ENCODE results near the gene ABCA6.
"Not testable (repeated sequence)": the region's sequence is repeated elsewhere in the genome, so short reads cannot be mapped to it uniquely, and the experiment has no call there.

The ABCA6 gene

DNA sequence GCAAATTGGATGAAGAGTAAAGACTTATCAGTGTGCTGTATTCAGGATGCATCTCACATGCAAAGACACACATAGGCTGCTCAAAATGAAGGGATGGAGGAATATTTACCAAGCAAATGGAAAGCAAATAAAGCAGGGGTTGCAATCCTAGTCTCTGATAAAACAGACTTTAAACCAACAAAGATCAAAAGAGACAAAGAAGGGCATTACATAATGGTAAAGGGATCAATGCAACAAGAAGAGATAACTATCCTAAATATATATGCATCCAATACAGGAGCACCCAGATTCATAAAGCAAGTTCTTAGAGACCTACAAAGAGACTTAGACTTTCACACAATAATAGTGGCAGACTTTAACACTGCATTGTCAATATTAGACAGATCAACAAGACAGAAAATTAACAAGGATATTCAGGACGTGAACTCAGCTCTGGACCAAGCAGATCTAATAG, 68.9 kb downstream of the ABCA6 start:
- not testable (repeated sequence) for H3K36me3 ChIP-seq (ENCODE audit: control insufficient read depth, insufficient read depth, low read length); H3K9ac ChIP-seq (ENCODE audit: low read length); H3K27ac ChIP-seq (ENCODE audit: low read depth, low read length); H3K4me3 ChIP-seq (ENCODE audit: low read depth, low read length); H3K9me3 ChIP-seq (ENCODE audit: control insufficient read depth, insufficient read depth, low read depth, low read length); H3K27me3 ChIP-seq (ENCODE audit: control insufficient read depth, insufficient read depth, low read length)
- peaks cover 12% of the 10 kb centered on the region for H3K4me1 ChIP-seq (ENCODE audit: control insufficient read depth, insufficient read depth, low read length)

DNA sequence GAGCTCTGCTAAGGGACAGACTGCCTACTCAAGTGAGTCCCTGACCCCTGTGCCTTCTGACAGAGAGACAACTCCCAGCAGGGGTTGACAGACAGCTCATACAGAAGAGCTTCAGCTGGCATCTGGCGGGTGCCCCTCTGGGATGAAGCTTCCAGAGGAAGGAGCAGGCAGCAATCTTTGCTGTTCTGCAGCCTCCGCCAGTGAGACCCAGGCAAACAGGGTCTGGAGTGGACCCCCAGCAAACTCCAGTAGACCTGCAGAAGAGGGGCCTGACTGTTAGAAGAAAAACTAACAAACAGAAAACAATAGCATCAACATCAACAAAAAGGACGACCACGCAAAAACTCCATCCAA, 70.5 kb downstream of the ABCA6 start:
- not testable (repeated sequence) for H3K9me3 ChIP-seq (ENCODE audit: control insufficient read depth, insufficient read depth, low read depth, low read length); H3K36me3 ChIP-seq (ENCODE audit: control insufficient read depth, insufficient read depth, low read length); H3K9ac ChIP-seq (ENCODE audit: low read length); H3K27me3 ChIP-seq (ENCODE audit: control insufficient read depth, insufficient read depth, low read length); H3K27ac ChIP-seq (ENCODE audit: low read depth, low read length); H3K4me3 ChIP-seq (ENCODE audit: low read depth, low read length)
- H3K4me1 ChIP-seq (ENCODE audit: control insufficient read depth, insufficient read depth, low read length) = peaks cover 12% of the 10 kb centered on the region

DNA sequence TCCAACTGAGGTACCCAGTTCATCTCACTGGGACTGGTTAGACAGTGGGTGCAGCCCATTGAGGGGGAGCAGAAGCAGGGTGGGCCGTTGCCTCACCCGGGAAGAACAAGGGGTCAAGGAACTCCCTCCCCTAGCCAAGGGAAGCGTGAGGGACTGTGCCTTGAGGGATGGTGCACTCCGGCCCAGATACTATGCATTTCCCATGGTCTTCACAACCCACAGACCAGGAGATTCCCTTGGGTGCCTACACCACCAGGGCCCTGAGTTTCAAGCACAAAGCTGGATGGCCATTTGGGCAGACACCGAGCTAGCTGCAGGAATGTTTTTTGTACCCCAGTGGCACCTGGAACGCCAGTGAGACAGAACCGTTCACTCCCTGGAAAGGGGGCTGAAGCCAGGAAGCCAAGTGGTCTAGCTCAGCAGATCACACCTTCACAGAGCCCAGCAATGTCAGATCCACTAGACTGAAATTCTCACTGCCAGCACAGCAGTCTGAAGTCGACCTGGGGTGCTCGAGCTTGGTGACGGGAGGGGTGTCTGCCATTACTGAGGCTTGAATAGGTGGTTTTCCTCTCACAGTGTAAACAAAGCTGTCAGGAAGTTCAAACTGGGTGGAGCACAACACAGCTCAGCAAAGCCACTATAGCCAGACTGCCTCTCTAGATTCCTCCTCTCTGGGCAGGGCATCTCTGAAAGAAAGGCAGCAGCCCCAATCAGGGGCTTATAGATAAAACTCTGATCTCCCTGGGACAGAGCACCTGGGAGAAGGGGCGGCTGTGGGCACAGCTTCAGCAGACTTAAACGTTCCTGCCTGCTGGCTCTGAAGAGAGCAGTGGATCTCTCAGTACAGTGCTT, 71.1 kb downstream of the ABCA6 start:
- not testable (repeated sequence) for H3K9ac ChIP-seq (ENCODE audit: low read length); H3K27me3 ChIP-seq (ENCODE audit: control insufficient read depth, insufficient read depth, low read length); H3K36me3 ChIP-seq (ENCODE audit: control insufficient read depth, insufficient read depth, low read length); H3K27ac ChIP-seq (ENCODE audit: low read depth, low read length); H3K4me3 ChIP-seq (ENCODE audit: low read depth, low read length); H3K9me3 ChIP-seq (ENCODE audit: control insufficient read depth, insufficient read depth, low read depth, low read length)
- peaks cover 12% of the 10 kb centered on the region for H3K4me1 ChIP-seq (ENCODE audit: control insufficient read depth, insufficient read depth, low read length)

DNA sequence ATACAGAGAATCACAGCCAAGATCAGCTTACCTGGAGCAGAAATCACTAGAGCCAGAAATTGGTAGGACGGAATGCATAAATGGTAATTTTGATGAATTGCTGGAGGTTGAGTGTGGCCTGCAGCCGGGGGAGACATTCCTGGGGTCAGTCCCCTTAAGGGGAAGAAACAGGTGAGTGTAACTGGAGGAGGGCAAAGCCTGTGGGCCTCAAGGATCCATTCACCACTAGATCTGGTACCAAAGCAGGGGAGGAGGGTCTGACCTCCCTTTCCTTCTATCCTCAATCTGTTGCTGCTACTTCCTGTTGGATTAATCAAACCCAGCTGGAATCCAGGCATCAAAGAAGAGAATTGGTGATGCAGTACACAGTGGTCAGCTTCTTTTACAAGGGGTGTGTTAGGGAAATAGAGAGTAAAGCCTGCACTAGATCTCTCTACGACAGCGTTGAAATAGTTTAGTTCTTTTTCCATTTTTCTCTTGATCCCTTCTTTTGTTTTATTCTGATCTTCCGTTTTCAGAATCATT, 72.4 kb downstream of the ABCA6 start:
- Histone ChIP-seq H3K4me3 (ENCODE audit: low read depth, low read length) (no peak overlapping the region), H3K27me3 (ENCODE audit: control insufficient read depth, insufficient read depth, low read length) (no peaks in the 10 kb centered on the region), H3K9me3 (ENCODE audit: control insufficient read depth, insufficient read depth, low read depth, low read length) (no peaks in the 10 kb centered on the region), H3K27ac (ENCODE audit: low read depth, low read length) (no peak overlapping the region), H3K36me3 (ENCODE audit: control insufficient read depth, insufficient read depth, low read length) (no peaks in the 10 kb centered on the region), H3K9ac (ENCODE audit: low read length) (no peak overlapping the region), H3K4me1 (ENCODE audit: control insufficient read depth, insufficient read depth, low read length) (peaks cover 12% of the 10 kb centered on the region)

DNA sequence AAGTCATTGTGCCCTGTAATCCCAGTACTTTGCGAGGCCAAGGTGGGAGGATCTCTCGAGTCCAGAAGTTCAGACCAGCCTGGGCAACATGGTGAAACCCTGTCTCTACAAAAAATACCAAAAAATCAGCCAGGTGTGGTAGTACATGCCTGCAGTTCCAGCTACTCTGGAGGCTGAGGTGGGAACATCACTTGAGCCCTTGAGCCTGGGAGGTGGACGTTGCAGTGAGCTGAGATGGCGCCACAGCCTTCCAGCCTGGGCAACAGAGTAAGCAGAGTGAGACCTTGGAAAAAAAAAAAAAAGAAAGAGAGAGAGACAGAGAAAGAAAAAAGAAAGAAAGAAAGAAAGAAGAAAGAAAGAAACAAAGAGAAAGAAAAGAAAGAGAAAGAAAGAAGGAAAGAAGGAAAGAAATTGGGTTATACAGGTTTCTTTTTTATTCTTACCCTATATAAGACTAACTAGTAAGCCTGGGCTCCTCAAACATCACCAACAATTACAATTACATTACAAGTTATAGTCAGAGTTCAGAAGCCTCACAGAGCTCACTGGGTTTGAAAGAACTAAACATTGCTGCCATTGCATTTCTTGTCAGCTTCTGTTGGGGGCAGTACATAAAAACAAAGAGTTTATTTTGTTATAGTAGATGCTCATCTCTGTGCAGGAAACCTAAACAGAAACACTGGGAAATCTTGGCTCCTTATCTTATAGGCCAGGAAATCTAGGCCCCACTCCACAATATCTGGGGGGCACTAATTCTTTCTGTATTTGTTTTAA, 74.2 kb downstream of the ABCA6 start:
- no peak overlapping the region for H3K4me3 ChIP-seq (ENCODE audit: low read depth, low read length)
- no peak overlapping the region for H3K9ac ChIP-seq (ENCODE audit: low read length)
- H3K27ac ChIP-seq (ENCODE audit: low read depth, low read length) = no peak overlapping the region
- H3K9me3 ChIP-seq (ENCODE audit: control insufficient read depth, insufficient read depth, low read depth, low read length) = no peaks in the 10 kb centered on the region
- H3K4me1 ChIP-seq (ENCODE audit: control insufficient read depth, insufficient read depth, low read length) = peaks cover 12% of the 10 kb centered on the region
- no peaks in the 10 kb centered on the region for H3K36me3 ChIP-seq (ENCODE audit: control insufficient read depth, insufficient read depth, low read length)
- H3K27me3 ChIP-seq (ENCODE audit: control insufficient read depth, insufficient read depth, low read length) = no peaks in the 10 kb centered on the region

DNA sequence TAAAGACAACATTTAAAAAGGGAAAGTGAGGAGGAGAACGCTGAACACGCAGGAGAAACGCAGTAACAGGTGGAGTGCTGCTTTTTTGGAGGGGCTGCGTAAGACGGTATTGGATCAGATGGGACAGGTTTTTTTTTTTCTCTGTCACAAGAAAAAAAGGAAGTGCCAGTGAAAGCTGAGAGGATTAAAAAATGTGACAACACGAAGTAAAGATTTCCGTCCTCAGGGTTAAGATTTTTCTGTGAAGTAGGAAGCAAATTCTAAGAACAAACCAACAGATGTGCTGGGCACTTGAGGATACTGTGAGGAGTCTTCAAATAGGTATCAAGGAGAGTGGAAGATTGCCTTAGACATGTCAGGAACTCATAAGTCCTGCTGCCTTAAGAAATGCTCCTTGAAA, 75.2 kb downstream of the ABCA6 start:
- no peak overlapping the region for H3K9ac ChIP-seq (ENCODE audit: low read length)
- H3K4me1 ChIP-seq (ENCODE audit: control insufficient read depth, insufficient read depth, low read length) = peaks cover 12% of the 10 kb centered on the region
- H3K9me3 ChIP-seq (ENCODE audit: control insufficient read depth, insufficient read depth, low read depth, low read length) = no peaks in the 10 kb centered on the region
- no peak overlapping the region for H3K27ac ChIP-seq (ENCODE audit: low read depth, low read length)
- H3K27me3 ChIP-seq (ENCODE audit: control insufficient read depth, insufficient read depth, low read length) = no peaks in the 10 kb centered on the region
- H3K36me3 ChIP-seq (ENCODE audit: control insufficient read depth, insufficient read depth, low read length) = no peaks in the 10 kb centered on the region
- no peak overlapping the region for H3K4me3 ChIP-seq (ENCODE audit: low read depth, low read length)

DNA sequence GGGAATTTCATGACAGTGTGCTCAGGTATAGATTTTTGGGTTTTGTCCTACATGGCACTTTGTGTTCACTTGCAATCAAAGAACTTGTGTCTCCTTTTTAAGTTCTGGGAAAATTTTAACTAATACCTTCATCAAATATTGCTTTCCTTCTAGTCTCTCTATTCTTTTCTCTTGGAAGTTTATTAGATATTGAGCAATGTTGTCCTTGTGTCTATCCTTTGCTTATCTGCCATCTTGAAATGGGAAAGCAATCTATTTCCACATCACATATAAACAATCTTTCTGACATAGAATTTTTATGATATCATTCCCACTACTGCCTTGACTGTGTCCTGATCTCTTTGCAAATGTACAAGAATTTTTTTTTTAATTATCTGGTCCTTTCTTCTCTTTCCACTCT, 76.6 kb downstream of the ABCA6 start:
- Histone ChIP-seq H3K4me3 (ENCODE audit: low read depth, low read length) (no peak overlapping the region), H3K9ac (ENCODE audit: low read length) (no peak overlapping the region), H3K36me3 (ENCODE audit: control insufficient read depth, insufficient read depth, low read length) (no peaks in the 10 kb centered on the region), H3K27ac (ENCODE audit: low read depth, low read length) (no peak overlapping the region), H3K9me3 (ENCODE audit: control insufficient read depth, insufficient read depth, low read depth, low read length) (no peaks in the 10 kb centered on the region), H3K4me1 (ENCODE audit: control insufficient read depth, insufficient read depth, low read length) (peaks cover 7% of the 10 kb centered on the region; the same call in 1 of the 2 replicates), H3K27me3 (ENCODE audit: control insufficient read depth, insufficient read depth, low read length) (no peaks in the 10 kb centered on the region)

DNA sequence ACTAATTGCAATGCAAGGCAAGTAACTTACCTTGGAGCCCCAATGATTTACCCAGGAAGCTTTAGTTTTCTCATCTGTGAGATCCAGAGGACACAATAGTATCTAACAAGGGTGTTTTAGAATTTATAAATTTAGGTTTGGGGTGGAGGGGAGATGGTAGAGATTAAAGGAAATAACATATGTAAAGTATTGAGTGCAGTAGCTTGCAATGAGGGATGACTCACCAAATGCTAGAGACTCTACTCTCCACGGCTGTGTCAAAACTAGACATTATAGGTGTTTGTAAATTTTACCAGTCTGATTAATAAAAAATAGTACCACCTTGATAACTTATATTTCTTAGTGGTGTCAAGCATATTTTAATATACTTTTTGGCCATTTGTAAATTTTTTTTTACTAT, 77.2 kb downstream of the ABCA6 start:
- Histone ChIP-seq H3K4me3 (ENCODE audit: low read depth, low read length) (no peak overlapping the region), H3K36me3 (ENCODE audit: control insufficient read depth, insufficient read depth, low read length) (no peaks in the 10 kb centered on the region), H3K27ac (ENCODE audit: low read depth, low read length) (no peak overlapping the region), H3K9me3 (ENCODE audit: control insufficient read depth, insufficient read depth, low read depth, low read length) (no peaks in the 10 kb centered on the region), H3K27me3 (ENCODE audit: control insufficient read depth, insufficient read depth, low read length) (no peaks in the 10 kb centered on the region), H3K9ac (ENCODE audit: low read length) (no peak overlapping the region), H3K4me1 (ENCODE audit: control insufficient read depth, insufficient read depth, low read length) (peaks cover 5% of the 10 kb centered on the region; the same call in 1 of the 2 replicates)

DNA sequence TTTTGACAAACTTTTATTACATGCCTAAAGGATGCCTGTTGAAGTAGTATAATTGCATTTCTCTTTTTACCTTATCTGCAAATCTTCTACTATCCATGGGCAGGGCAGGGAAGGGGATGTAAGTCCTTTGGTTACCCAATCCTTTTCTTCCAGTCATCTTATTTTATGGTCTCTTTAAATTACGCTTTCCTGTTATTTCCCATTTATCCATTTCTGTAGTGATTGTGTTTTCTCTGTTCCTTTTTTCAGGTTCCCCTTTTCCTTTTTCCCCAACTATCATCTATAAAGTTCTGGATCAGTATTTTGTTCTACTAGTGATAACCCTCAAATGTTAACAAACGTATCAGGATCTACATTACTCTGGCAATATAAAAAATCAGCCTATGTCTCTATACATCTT, 77.7 kb downstream of the ABCA6 start:
- H3K9ac ChIP-seq (ENCODE audit: low read length) = no peak overlapping the region
- H3K4me3 ChIP-seq (ENCODE audit: low read depth, low read length) = no peak overlapping the region
- H3K9me3 ChIP-seq (ENCODE audit: control insufficient read depth, insufficient read depth, low read depth, low read length) = no peaks in the 10 kb centered on the region
- H3K4me1 ChIP-seq (ENCODE audit: control insufficient read depth, insufficient read depth, low read length) = no peaks in the 10 kb centered on the region; the same call in 1 of the 2 replicates
- H3K27ac ChIP-seq (ENCODE audit: low read depth, low read length) = no peak overlapping the region
- H3K36me3 ChIP-seq (ENCODE audit: control insufficient read depth, insufficient read depth, low read length) = no peaks in the 10 kb centered on the region
- no peaks in the 10 kb centered on the region for H3K27me3 ChIP-seq (ENCODE audit: control insufficient read depth, insufficient read depth, low read length)

DNA sequence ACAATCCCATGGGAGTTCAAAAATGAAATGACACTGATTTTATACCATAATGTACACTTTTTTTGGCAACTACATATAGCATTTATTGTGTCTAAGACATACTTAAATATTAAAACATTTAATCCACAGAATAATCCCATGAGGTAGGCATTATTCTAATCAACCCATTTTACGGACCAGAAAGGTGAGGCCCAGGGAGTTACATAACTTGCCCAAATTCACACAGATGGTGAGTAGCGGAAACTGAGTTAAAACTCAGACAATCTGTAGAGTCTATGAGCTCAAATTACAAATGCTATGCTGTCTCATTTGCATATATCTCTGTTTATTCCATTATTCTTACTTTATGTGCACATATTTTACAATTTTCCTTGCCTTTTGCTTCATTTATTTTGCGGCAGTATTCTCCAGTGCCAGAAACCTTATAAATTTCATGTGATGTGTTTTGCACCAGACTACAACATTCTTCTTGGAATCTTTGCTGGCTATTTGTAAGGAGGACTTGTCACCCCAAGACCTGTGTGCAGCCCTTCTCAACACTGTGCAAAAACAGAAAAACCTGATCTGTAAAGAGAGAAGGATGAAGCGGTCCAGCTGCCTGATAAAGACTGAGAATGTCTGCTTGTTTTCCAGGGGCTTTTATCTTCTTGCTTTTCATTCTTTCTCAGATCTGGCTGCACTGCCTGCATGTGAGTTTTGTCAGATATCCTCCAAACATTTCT, 78.7 kb downstream of the ABCA6 start:
- H3K27me3 ChIP-seq (ENCODE audit: control insufficient read depth, insufficient read depth, low read length) = no peaks in the 10 kb centered on the region
- H3K4me3 ChIP-seq (ENCODE audit: low read depth, low read length) = no peak overlapping the region
- no peaks in the 10 kb centered on the region for H3K4me1 ChIP-seq (ENCODE audit: control insufficient read depth, insufficient read depth, low read length)
- H3K36me3 ChIP-seq (ENCODE audit: control insufficient read depth, insufficient read depth, low read length) = no peaks in the 10 kb centered on the region
- no peaks in the 10 kb centered on the region for H3K9me3 ChIP-seq (ENCODE audit: control insufficient read depth, insufficient read depth, low read depth, low read length)
- H3K9ac ChIP-seq (ENCODE audit: low read length) = no peak overlapping the region
- H3K27ac ChIP-seq (ENCODE audit: low read depth, low read length) = no peak overlapping the region

Measured in HUES6 (cell line).